ENCODE measurements around the gene LGALS7.

The LGALS7 gene

GRCh38 chr19:38725469-38726283, 47.6 kb downstream of the LGALS7 start:
- no peak for DNase-seq

GRCh38 chr19:38723990-38724854, 49.1 kb downstream of the LGALS7 start:
- DNase-seq: no peak

GRCh38 chr19:38723606-38723965, 49.7 kb downstream of the LGALS7 start:
- DNase-seq: no peak

GRCh38 chr19:38722947-38723605, 50.2 kb downstream of the LGALS7 start:
- no peak for DNase-seq

GRCh38 chr19:38721979-38722773, 51.1 kb downstream of the LGALS7 start:
- DNase-seq: no peak

- DNase-seq: no peak
These were observed 51.8 kb downstream of the LGALS7 start for GRCh38 chr19:38721496-38721895.
